HG03442 (cell line): ENCODE measurements around the gene DIAPH3.
"Not testable (repeated sequence)": the region's sequence is repeated elsewhere in the genome, so short reads cannot be mapped to it uniquely, and the experiment has no call there.

ENCODE experiments used
- ATAC-seq: cut with Tn5 transposase; IDR thresholded peaks from one replicate; pipeline ENCODE4 v1.9.1; 2021; ENCODE audit warnings: mild to moderate bottlenecking, moderate library complexity; ENCODE audit not compliant: unreplicated experiment

DIAPH3 gene

GRCh38 chr13:60095300-60095699 is 68.4 kb downstream of the DIAPH3 start:
- ATAC-seq = no peak

- no peak for ATAC-seq
These were observed 69.2 kb downstream of the DIAPH3 start for GRCh38 chr13:60094385-60095088.

GRCh38 chr13:60093425-60094019 is 70.2 kb downstream of the DIAPH3 start:
- ATAC-seq = no peak

GRCh38 chr13:60091573-60091972 is 72.2 kb downstream of the DIAPH3 start:
- ATAC-seq = no peak

GRCh38 chr13:60090574-60090973 is 73.2 kb downstream of the DIAPH3 start:
- no peak for ATAC-seq

GRCh38 chr13:60083780-60084179 is 79.9 kb downstream of the DIAPH3 start:
- ATAC-seq = not testable (repeated sequence)

GRCh38 chr13:60080850-60081249 is 82.9 kb downstream of the DIAPH3 start:
- no peak for ATAC-seq

- ATAC-seq = no peak
These were observed 85.5 kb downstream of the DIAPH3 start for GRCh38 chr13:60078226-60078625.

- no peak for ATAC-seq
These were observed 87.9 kb downstream of the DIAPH3 start for GRCh38 chr13:60075850-60076249.

GRCh38 chr13:60074397-60074796 is 89.3 kb downstream of the DIAPH3 start:
- ATAC-seq = peak; percentile 45

- ATAC-seq = no peak
These were observed 97.5 kb downstream of the DIAPH3 start for GRCh38 chr13:60066226-60066625.

- no peak for ATAC-seq
These were observed 101.2 kb downstream of the DIAPH3 start for GRCh38 chr13:60062502-60062901.

GRCh38 chr13:60061737-60062136 is 102.0 kb downstream of the DIAPH3 start:
- ATAC-seq = no peak

GRCh38 chr13:60051754-60052285 is 111.9 kb downstream of the DIAPH3 start:
- no peak for ATAC-seq

GRCh38 chr13:60048353-60048752 is 115.4 kb downstream of the DIAPH3 start:
- ATAC-seq = not testable (repeated sequence)

GRCh38 chr13:60047918-60048317 is 115.8 kb downstream of the DIAPH3 start:
- ATAC-seq = no peak

- no peak for ATAC-seq
These were observed 119.4 kb downstream of the DIAPH3 start for GRCh38 chr13:60044321-60044720.

GRCh38 chr13:60043262-60043661 is 120.5 kb downstream of the DIAPH3 start:
- no peak for ATAC-seq

- not testable (repeated sequence) for ATAC-seq
These were observed 123.1 kb downstream of the DIAPH3 start for GRCh38 chr13:60040668-60041067.

- ATAC-seq = no peak
These were observed 127.9 kb downstream of the DIAPH3 start for GRCh38 chr13:60035874-60036273.

- ATAC-seq = no peak
These were observed 130.9 kb downstream of the DIAPH3 start for GRCh38 chr13:60032851-60033250.

- ATAC-seq = no peak
These were observed 135.7 kb downstream of the DIAPH3 start for GRCh38 chr13:60028021-60028420.
